ENCODE results near the gene SLC13A4.
"Not testable (repeated sequence)": the region's sequence is repeated elsewhere in the genome, so short reads cannot be mapped to it uniquely, and the experiment has no call there.

Gene SLC13A4

GRCh38 chr7:135717693-135718092 is 10.3 kb downstream of the SLC13A4 start:
- no peak for DNase-seq

DNA sequence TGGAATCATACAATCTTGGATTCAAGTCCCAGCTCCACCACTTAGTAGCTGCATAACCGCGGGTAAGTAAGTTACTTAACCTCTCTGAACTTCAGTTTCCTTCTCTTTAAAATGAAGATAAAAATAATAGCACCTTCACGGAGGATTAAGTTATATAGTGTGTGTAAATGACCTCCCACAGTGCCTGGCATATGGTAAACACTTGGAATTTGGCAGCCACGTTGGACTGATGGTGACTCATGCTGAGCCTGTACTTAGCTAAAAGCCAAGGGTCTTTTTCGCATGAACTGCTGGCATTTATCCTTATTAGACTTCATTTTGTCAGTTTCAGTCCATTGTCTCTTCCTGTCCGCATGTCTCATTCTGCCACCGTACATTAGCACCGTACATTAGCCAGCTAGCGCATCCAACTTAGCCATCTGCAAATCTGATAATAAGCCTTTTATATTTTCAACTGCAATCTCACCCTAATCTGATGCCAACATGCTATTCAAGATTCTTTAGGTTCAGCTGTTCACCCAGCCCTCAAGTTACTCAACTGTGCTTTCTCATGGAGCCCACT is 11.2 kb downstream of the SLC13A4 start:
- DNase-seq, result no peak

- no peak for DNase-seq
Observed at GRCh38 chr7:135715673-135716072, 12.3 kb downstream of the SLC13A4 start.

DNA sequence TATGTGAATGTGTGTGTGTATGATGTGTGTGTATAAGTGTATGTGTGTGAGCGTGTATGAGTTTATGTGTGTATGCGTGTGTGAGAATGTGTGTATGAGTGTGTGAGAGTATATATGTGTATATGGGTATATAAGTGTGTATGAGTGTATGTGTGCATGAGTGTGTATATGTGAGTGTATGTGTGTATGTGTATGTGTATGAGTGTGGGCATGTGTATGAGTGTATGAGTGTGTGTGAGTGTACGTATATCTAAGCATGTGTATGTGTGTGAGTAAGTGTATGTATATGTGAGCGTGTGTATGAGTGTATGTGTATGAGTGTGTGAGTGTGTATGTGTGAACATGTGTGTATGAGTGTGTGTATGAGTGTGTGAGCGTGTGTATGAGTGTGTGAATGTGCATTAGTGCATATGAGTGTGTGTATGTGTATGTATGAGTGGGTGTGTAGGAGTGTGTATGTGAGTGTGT is 12.9 kb downstream of the SLC13A4 start:
- DNase-seq, result no peak

GRCh38 chr7:135714534-135715009 is 13.4 kb downstream of the SLC13A4 start:
- DNase-seq, result no peak

DNA sequence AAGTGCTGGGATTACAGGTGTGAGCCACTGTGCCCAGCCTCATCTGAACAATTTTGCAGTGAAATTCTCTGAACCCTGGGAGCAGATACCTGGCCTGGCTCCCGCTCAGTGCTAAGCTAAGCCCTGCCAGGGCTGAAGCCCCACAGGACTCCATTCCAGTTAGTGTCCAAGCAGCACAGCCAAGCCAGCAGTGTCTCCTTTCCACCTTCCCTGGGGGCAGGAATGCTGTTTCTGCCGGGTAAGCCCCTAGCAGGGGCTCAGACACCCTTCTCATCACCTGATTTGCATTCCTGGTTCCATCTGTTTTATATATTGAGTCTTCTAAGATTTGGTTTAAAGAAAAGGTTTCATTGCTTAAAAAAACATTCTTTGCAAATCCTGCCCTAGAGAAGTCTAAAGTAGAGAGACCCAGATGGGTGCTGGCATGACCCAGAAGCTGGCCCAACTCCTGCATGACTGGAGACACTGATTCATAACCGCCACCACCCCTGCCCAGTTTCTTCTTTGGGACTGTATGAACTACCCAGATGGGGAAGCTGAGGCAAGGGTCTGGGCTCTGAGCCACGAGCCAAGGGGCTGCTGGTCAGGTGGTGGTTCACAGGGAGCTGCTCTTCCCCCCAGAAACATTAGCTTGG is 14.0 kb downstream of the SLC13A4 start:
- no peak for DNase-seq

- no peak for DNase-seq
Observed at GRCh38 chr7:135712796-135713195, 15.2 kb downstream of the SLC13A4 start.

DNA sequence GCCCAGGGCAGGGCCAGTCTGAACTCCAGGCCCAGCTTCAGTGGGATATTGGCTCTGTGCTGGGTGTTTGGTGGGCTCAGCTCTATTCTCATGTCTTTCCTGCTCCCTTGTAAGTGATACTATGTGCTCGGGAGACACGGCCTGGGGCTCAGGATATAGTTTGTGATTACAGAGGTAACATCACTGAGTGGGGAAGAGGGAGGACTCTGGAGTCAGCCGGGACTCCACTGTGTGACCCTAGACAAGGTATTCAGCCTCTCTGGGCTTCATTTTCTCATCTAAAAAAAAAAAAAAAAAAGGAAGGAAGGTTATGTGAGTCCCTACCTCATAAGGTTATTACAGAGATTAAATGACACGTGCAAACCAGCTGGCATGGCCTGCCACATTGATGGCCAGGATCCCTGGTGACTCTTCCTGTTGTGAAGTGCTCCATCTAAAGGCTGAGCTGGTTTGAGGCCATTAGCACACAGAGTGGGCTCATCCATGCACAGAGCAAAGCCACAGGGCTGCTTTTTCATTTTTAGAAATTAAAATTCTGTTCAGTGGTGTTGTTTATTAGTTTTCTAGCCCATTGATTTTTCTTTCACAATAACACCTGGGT is 15.7 kb downstream of the SLC13A4 start:
- no peak for DNase-seq

- no peak for DNase-seq
Observed at GRCh38 chr7:135711139-135711469, 16.9 kb downstream of the SLC13A4 start.

DNA sequence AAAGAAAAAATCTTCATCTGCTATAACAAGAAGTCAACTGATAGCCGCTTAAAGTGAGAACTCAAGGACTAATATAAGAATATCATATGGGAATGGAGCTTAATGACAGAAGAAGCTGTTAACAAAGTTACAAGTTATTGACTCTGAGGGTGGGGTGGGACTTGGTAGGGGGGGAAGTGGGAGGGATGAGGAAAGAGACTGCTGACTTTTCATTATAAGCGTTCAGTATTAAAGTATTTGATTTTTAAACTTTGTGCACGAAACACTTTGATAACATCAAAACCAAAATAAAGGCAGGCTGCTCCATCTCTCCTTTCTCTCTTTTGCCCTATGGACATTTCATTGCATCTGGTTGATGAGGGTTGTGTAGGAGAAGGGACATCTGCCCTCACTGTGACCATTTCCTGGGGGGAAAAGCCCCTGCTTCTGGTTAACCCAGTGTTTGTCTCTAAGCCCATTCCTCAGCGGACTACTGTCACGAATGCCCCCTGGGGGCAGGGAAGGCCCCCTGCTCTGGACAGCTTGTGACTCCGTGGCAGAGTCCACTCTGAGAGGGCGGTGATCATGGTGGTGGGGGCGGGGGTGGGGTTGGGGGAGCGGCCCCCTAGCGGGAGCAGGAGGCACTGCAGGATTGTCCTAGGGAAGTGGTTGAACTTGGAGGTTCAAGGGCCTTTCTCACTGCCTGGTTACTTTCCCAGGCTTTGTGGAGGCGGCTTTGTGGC is 17.4 kb downstream of the SLC13A4 start:
- DNase-seq, result no peak

DNA sequence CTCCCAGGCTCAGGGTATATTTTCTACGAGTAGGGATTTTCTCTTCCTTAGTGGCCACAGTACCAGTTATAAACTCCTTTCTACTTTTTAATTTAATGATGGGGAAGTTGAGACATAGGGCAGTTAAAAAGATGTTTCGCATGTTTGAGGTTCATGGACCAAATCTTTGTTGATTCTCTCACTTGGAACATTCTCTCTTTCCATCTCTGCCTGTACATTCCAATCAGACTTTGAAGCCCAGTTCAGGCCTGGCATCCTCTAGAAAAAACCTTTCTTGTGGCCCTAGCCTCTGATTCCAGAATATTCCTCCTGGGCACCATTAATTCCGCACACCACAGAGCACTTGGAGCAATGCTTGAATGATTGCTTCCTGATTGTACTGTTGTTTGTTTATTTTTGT is 18.5 kb downstream of the SLC13A4 start:
- DNase-seq, result no peak

DNA sequence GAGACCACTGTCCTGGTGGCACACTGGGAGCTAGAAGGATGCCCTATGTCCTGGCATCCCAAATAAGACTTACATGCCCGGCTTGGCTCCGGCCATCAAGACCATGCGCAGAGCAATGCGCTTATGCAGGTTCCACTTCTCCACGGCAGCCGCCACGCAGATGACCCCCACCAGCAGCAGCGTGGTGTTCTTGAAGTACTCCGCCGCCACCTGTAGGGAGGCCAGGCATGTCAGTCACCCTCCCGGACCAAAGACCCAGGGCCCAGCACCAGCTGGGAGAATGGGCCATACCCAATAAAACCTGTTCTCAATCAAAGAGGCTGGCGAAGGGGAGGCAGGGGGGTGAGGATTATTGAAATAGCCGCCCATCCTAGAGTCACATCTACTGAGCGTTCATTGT is 19.9 kb downstream of the SLC13A4 start:
- DNase-seq, result no peak

DNA sequence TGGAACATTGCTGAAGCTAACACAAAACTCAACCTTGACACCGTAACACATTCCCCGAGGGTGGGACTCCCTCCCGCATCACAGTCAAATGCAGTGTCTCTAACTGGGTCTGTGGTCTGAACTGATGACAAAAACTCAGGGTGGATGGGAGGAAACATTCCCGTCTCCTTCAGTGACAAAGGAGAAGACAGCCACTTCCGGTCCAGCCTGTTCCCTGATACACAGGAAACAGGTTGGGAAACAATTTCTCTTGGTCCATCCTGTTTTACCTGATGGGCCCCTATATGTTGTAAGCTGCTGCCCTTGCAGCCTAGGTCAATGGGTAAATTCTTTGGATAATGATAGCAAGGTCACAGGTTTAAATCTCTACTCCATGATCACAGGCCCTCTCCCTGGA is 20.4 kb downstream of the SLC13A4 start:
- no peak for DNase-seq

DNA sequence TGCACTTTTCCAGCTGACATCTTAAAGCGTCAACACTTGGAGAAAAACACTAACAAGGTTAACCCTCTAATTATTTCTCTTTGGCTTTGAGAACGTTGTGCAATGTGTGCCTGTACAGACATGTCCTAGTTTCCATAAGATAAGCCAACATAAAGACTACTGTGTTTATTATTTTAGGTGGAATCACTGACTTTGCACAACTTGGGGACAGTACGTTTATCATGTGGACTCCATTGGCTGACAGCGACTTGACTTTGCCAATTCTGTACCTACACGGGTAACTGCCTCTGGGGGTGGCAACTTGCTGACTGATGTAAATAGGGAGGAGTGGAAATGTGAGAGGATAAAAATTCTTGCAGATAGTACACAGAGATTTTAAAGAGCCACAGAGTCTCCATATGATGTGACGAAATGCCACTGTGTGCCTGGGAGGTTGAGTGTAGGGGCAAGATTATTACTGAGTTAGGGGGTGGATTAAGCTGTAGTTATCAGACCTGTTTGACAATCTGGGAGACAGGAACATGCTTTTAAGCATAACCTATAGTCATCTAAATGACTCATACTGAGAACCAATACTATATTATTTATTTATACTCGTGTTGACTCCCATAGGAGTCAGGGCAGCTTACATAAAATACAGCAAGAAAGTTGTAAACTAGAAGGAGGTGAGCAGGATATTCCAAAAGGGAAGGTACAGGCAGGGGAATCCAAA is 21.0 kb downstream of the SLC13A4 start:
- DNase-seq, result no peak

DNA sequence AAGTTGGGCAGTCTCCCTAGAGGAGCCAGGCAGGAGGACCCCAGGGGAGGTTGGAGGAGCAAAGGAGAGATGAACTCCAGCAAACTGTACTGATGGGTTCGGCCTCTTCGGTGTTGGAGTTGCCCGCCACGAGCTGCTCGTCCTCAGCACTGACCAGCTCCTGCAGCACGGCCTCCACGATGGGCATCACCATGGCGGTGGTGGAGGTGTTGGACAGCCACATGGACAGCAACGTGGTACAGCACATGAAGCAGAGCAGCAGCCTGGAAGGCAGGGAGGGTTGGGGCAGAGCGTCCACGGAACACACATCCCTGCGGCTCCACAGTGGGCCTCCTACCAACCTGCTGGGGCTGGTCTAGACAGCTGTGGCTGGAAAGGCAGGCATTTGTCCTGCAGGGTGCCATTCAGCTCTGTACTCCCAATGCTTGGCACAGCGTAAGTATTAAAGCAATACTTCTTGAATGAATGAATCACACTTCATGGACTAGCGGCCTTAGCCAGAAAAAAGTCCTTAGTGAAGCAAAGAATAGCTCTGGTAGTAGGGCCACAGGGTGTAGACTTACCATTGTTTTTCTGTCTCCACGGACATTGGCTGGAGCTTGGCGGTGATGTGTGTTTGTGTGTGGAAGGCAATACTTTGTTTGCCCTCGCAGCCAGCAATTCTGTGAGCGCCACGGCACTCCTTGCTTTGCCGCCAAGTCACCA is 21.8 kb downstream of the SLC13A4 start:
- no peak for DNase-seq

- no peak for DNase-seq
Observed at GRCh38 chr7:135704698-135705097, 23.3 kb downstream of the SLC13A4 start.

DNA sequence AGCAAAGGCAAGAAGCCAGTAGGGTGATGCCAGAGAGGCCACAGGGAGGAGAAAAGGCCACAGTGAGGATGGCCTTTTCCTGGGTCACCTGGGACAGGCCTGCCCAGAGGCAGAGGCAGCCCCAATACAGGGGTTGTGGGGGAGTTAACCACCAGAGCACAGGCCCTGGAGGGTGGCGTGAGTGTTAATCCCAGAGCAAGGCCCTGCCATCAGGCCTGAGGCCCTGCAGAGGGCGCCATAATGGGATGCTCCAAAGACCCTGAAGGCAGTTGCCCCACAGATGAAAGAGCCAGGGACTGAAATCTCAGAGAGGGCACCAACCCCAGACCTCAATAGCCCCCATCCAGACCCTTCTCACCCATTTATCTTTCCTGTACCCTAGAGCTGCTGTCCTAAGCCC is 23.9 kb downstream of the SLC13A4 start:
- no peak for DNase-seq

- DNase-seq, result no peak
Observed at GRCh38 chr7:135697276-135698049, 30.5 kb downstream of the SLC13A4 start.

GRCh38 chr7:135693558-135693957 is 34.4 kb downstream of the SLC13A4 start:
- DNase-seq, result no peak

DNA sequence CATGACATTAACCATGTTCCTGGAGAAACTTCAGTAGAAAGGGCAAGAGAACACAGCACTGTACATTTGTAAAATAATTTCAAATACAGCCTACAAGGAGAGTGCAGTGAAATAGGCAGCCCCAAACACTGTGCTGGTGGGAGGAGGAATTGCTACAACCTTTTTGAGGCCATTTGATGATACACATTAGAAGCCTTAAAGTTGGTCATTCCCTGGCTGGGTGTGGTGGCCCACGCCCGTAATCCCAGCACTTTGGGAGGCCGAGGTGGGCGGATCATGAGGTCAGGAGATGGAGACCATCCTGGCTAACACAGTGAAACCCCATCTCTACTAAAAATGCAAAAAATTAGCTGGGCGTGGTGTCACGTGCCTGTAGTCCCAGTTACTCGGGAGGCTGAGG is 35.4 kb downstream of the SLC13A4 start:
- not testable (repeated sequence) for DNase-seq

DNA sequence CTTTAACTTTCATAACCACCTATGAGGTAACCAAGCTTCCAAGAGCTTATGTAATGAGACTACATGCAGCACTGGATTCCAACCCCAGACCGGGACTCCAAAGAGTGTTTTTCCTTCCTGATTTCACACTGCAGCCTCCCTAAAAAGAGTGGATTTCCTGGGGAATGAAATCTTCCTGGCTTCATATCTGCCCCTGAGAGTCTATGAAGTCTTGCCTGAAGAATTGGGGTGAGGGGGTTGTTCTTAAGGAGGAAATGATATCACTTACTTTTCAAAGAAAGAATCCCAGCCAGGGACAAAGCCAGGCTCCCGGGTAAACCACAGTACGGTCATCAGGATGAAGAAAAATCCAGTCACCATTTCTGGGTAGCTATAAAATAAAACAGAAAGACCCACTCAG is 35.9 kb downstream of the SLC13A4 start:
- no peak for DNase-seq

GRCh38 chr7:135690566-135690965 is 37.4 kb downstream of the SLC13A4 start:
- DNase-seq, result no peak

Measured in NCI-H1048 (cell line).